ENCODE data around the gene SUMF1. TPM values are rescaled to one million over a fixed set of nuclear protein-coding genes. Genes with fewer than 3 reads are reported as not detected.

Gene SUMF1
- total and polyA plus RNA-seq, 2 of the 13 experiments (the other 11 are each of a cell fraction or from before 2014, with no cell fraction given): 18.5 to 28.9 TPM

GRCh38 chr3:4314688-4315087 lies 152.4 kb downstream of the SUMF1 start:
- no peak for TF ChIP-seq ARID4A (CRISPR knock-in tag; IDR thresholded peaks at IDR 0.05; ENCODE audit: borderline replicate concordance)
- no peak for TF ChIP-seq HOXA3 (CRISPR knock-in tag; IDR thresholded peaks at IDR 0.05)
- no peak for TF ChIP-seq ZNF598 (CRISPR knock-in tag; IDR thresholded peaks at IDR 0.05; ENCODE audit: borderline replicate concordance)
- no peak for TF ChIP-seq DMTF1 (CRISPR knock-in tag; IDR thresholded peaks at IDR 0.05)
- peaks cover 3 to 27% of the 10 kb centered on the region in 2 experiments; a peak in 3 of 5 replicates for H3K36me3 ChIP-seq (replicated peaks in 1 of 2; ENCODE audit: control insufficient read depth in 1 of 2, insufficient read depth in 2 of 2, low read length in 2 of 2)
- H3K79me2 ChIP-seq (ENCODE audit: insufficient read depth, low read length): no peaks in the 10 kb centered on the region
- POLR2A ChIA-PET: no interaction called here
- intact Hi-C loops (cut with micrococcal nuclease; ENCODE audit: unreplicated experiment): no loop called here
- WGBS (ENCODE audit: low lambda C conversion rate): 84% methylated on average over 4 of the region's 4 CpGs
- no peak overlapping the region for H3K27ac ChIP-seq (ENCODE audit: extremely low read length, insufficient read depth, low read length)
- no peaks in the 10 kb centered on the region for H4K20me1 ChIP-seq (ENCODE audit: insufficient read depth, low read length)
- peaks cover 13% of the 10 kb centered on the region for H3K4me1 ChIP-seq (ENCODE audit: insufficient read depth, low read length)
- DNase-seq (ENCODE audit: low spot score): no peak
- CTCF ChIA-PET (ENCODE audit: low intra/inter-chr PET ratio, low total read pairs): no interaction called here
- no peak overlapping the region for H3K4me2 ChIP-seq (ENCODE audit: low read depth, low read length)
- no peak overlapping the region for H2AFZ ChIP-seq (ENCODE audit: low read length)
- in situ Hi-C loops (cut with HindIII; ENCODE audit: extremely low pct_ligation_motif_present, low pct_unique_long_range_greater_than_20kb): no loop called here
- FAIRE-seq: no peak
- ATAC-seq: 0 out of 3 replicates have a peak, but pooled peaks have one; percentile 34
- no peaks in the 10 kb centered on the region for H3K27me3 ChIP-seq (ENCODE audit: control insufficient read depth in 1 of 2, insufficient read depth in 2 of 2, low read length in 2 of 2)
- no peak overlapping the region for H3K9ac ChIP-seq (ENCODE audit: insufficient read depth, low read depth, low read length)
- H3K9me3 ChIP-seq (ENCODE audit: low read length): no peaks in the 10 kb centered on the region
- no peak overlapping the region for H3K4me3 ChIP-seq (replicated peaks in 1 of 3; ENCODE audit: insufficient read depth in 1 of 3, low read depth in 2 of 3, low read length in 3 of 3)
- no TSS peak for BruUV-seq (replicated peaks)
